OCI-M2 (cell line): ENCODE results near the gene SRBD1.

Experiments
- DNase-seq: peaks from one replicate; lab custom pipeline; 2025; ENCODE audit not compliant: unreplicated experiment; lab: John Stamatoyannopoulos, UW

Gene SRBD1

GRCh38 chr2:45595721-45596435 is 15.2 kb downstream of the SRBD1 start:
- no peak for DNase-seq

- DNase-seq, result no peak
These were observed 20.0 kb downstream of the SRBD1 start for GRCh38 chr2:45591073-45591472.

GRCh38 chr2:45588158-45588829 is 22.8 kb downstream of the SRBD1 start:
- DNase-seq, result no peak

GRCh38 chr2:45586600-45586999 is 24.5 kb downstream of the SRBD1 start:
- no peak for DNase-seq

GRCh38 chr2:45585267-45585861 is 25.7 kb downstream of the SRBD1 start:
- DNase-seq, result no peak

GRCh38 chr2:45583977-45584376 is 27.1 kb downstream of the SRBD1 start:
- DNase-seq, result no peak

GRCh38 chr2:45582522-45582921 is 28.5 kb downstream of the SRBD1 start:
- no peak for DNase-seq

- no peak for DNase-seq
These were observed 32.8 kb downstream of the SRBD1 start for GRCh38 chr2:45578056-45578843.

GRCh38 chr2:45577441-45577840 is 33.6 kb downstream of the SRBD1 start:
- DNase-seq, result no peak

GRCh38 chr2:45575881-45576280 is 35.2 kb downstream of the SRBD1 start:
- DNase-seq, result no peak

GRCh38 chr2:45572979-45573378 is 38.1 kb downstream of the SRBD1 start:
- no peak for DNase-seq

- no peak for DNase-seq
These were observed 39.1 kb downstream of the SRBD1 start for GRCh38 chr2:45571940-45572339.

- no peak for DNase-seq
These were observed 40.3 kb downstream of the SRBD1 start for GRCh38 chr2:45570671-45571334.

GRCh38 chr2:45568935-45569334 is 42.1 kb downstream of the SRBD1 start:
- no peak for DNase-seq

- no peak for DNase-seq
These were observed 42.9 kb downstream of the SRBD1 start for GRCh38 chr2:45567974-45568789.

- DNase-seq, result no peak
These were observed 43.6 kb downstream of the SRBD1 start for GRCh38 chr2:45567288-45567963.

GRCh38 chr2:45559436-45559835 is 51.6 kb downstream of the SRBD1 start:
- no peak for DNase-seq

GRCh38 chr2:45554742-45555140 is 56.3 kb downstream of the SRBD1 start:
- no peak for DNase-seq

GRCh38 chr2:45554073-45554741 is 56.9 kb downstream of the SRBD1 start:
- no peak for DNase-seq
